Measurements from ENCODE around the gene SEMA7A. TPM values are rescaled to one million over a fixed set of nuclear protein-coding genes. Genes with fewer than 3 reads are reported as not detected.

The SEMA7A gene
- polyA plus RNA-seq, 1 of the 3 experiments (the other 2 are of a cell fraction), result 1.3 TPM

DNA sequence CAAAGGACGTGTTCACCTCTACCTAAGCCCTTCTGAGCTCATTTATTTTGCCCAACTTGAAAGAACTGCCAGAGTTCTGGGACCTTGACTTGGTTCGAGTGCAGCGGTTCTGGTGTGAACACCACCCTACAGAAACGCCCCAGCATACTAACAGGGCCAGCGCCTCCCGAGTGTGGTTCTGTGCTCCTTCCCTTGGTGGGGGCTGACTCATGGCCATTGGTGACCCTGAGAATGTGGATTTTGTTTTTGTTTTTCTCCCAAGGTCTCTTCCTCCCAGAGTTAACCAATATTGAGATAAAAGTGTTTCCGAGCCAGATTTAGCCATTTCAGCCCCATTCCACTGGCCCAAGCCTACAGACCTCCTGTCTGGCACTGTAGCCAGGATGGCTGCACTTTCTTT is 27.9 kb downstream of the SEMA7A start:
- POLR2A ChIA-PET, result no interaction called here
- H3K9ac ChIP-seq, result no peak overlapping the region
- TF ChIP-seq POLR2AphosphoS5 (IDR thresholded peaks at IDR 0.05; ENCODE audit: low read depth, low read length) (no peak), EZH2phosphoT487 (IDR thresholded peaks at IDR 0.05; ENCODE audit: borderline replicate concordance, low read depth) (no peak), MXI1 (IDR thresholded peaks at IDR 0.05; ENCODE audit: low read depth, low read length) (no peak), RFX5 (IDR thresholded peaks at IDR 0.05; ENCODE audit: low read length) (no peak), NRF1 (IDR thresholded peaks at IDR 0.05; ENCODE audit: low read depth, low read length) (no peak), MEF2A (IDR thresholded peaks at IDR 0.05; ENCODE audit: borderline replicate concordance, low read depth) (no peak), RXRA (IDR thresholded peaks at IDR 0.05; ENCODE audit: borderline replicate concordance, low read depth) (no peak), RAD21 (IDR thresholded peaks at IDR 0.05; ENCODE audit: low read length) (no peak), RCOR1 (IDR thresholded peaks at IDR 0.05; ENCODE audit: low read length) (no peak)
- TF ChIP-seq, protein P1, sequence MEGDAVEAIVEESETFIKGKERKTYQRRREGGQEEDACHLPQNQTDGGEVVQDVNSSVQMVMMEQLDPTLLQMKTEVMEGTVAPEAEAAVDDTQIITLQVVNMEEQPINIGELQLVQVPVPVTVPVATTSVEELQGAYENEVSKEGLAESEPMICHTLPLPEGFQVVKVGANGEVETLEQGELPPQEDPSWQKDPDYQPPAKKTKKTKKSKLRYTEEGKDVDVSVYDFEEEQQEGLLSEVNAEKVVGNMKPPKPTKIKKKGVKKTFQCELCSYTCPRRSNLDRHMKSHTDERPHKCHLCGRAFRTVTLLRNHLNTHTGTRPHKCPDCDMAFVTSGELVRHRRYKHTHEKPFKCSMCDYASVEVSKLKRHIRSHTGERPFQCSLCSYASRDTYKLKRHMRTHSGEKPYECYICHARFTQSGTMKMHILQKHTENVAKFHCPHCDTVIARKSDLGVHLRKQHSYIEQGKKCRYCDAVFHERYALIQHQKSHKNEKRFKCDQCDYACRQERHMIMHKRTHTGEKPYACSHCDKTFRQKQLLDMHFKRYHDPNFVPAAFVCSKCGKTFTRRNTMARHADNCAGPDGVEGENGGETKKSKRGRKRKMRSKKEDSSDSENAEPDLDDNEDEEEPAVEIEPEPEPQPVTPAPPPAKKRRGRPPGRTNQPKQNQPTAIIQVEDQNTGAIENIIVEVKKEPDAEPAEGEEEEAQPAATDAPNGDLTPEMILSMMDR (IDR thresholded peaks at IDR 0.05), result no peak
- no peaks in the 10 kb centered on the region for H3K79me2 ChIP-seq (ENCODE audit: insufficient read depth)
- H3K4me2 ChIP-seq, result no peak overlapping the region
- no peaks in the 10 kb centered on the region for H4K20me1 ChIP-seq (ENCODE audit: insufficient read depth)
- no peak overlapping the region for H3K27ac ChIP-seq (ENCODE audit: low read depth in 2 of 2, low read length in 1 of 2)
- H3K27me3 ChIP-seq (ENCODE audit: insufficient read depth), result no peaks in the 10 kb centered on the region
- H2AFZ ChIP-seq (ENCODE audit: low read depth), result no peak overlapping the region
- H3K4me1 ChIP-seq (ENCODE audit: control insufficient read depth in 1 of 2, insufficient read depth in 2 of 2, low read depth in 1 of 2, low read length in 1 of 2), result peaks cover 0 to 12% of the 10 kb centered on the region in 2 experiments; a peak in 2 of 4 replicates
- no peak for DNase-seq
- H3K4me3 ChIP-seq (ENCODE audit: low read depth in 2 of 2, low read length in 1 of 2), result no peak overlapping the region
- H3K9me2 ChIP-seq, result no peaks in the 10 kb centered on the region
- CTCF ChIA-PET, result interaction anchor here (1.2 kb wide), 2 partner anchors 31 to 33 kb away, joined by 4 to 6 read pairs; no protein-coding TSS in a partner anchor
- WGBS (ENCODE audit: low lambda C conversion rate), result 86% methylated on average over 5 of the region's 7 CpGs
- no peaks in the 10 kb centered on the region for H3K9me3 ChIP-seq
- no peaks in the 10 kb centered on the region for H3K36me3 ChIP-seq (replicated peaks in 1 of 2; ENCODE audit: control insufficient read depth in 1 of 2, insufficient read depth in 2 of 2, low read length in 1 of 2)
- peaks cover 7% of the 10 kb centered on the region for H3F3A ChIP-seq (replicated peaks; ENCODE audit: insufficient read depth)

DNA sequence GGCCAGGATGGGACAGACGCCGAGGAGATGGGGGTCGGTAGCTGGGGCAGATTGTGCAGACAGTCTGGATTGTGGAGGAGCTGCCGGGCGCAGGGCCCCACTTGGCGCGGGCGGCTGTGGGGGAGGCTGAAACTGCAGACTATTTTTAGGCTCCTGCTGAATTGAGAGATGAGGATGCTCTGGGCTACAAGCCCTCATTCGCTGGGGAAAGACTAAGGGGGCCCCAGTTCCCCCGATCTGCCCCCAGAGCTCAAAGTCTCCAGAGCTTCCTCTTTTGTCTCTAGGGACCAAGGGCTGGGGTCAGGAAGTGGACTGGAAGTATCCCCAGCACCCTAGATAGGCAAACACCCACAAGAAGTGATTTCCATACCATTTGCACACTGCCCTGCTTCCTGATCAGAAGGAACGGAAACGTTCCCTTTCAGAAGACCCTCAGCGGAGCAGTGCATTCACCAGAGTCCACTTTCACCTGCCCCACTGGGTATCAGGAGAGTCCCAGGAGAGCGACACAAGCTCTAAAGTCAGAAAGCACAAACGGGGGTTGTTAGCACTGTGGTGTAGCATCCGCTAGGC is 29.7 kb downstream of the SEMA7A start:
- no peak for TF ChIP-seq TAF1 (IDR thresholded peaks at IDR 0.05; ENCODE audit: borderline replicate concordance, low read depth, low read length)
- TF ChIP-seq TEAD4 (IDR thresholded peaks at IDR 0.05; ENCODE audit: borderline replicate concordance, insufficient read depth), result no peak
- TF ChIP-seq, protein P2, sequence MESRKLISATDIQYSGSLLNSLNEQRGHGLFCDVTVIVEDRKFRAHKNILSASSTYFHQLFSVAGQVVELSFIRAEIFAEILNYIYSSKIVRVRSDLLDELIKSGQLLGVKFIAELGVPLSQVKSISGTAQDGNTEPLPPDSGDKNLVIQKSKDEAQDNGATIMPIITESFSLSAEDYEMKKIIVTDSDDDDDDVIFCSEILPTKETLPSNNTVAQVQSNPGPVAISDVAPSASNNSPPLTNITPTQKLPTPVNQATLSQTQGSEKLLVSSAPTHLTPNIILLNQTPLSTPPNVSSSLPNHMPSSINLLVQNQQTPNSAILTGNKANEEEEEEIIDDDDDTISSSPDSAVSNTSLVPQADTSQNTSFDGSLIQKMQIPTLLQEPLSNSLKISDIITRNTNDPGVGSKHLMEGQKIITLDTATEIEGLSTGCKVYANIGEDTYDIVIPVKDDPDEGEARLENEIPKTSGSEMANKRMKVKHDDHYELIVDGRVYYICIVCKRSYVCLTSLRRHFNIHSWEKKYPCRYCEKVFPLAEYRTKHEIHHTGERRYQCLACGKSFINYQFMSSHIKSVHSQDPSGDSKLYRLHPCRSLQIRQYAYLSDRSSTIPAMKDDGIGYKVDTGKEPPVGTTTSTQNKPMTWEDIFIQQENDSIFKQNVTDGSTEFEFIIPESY (IDR thresholded peaks at IDR 0.05; ENCODE audit: borderline replicate concordance, low read depth), result no peak
- TF ChIP-seq POLR2AphosphoS5 (IDR thresholded peaks at IDR 0.05; ENCODE audit: low read depth, low read length), result no peak
- TF ChIP-seq GATA2 (CRISPR knock-in tag; IDR thresholded peaks at IDR 0.05), result no peak
- TF ChIP-seq, protein P1 (IDR thresholded peaks at IDR 0.05), result no peak
- TF ChIP-seq, protein P3, sequence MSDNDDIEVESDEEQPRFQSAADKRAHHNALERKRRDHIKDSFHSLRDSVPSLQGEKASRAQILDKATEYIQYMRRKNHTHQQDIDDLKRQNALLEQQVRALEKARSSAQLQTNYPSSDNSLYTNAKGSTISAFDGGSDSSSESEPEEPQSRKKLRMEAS (IDR thresholded peaks at IDR 0.05; ENCODE audit: low read depth), result no peak
- no peak for TF ChIP-seq FOXM1 (IDR thresholded peaks at IDR 0.05; ENCODE audit: low read depth)
- no peak for TF ChIP-seq RCOR1 (IDR thresholded peaks at IDR 0.05; ENCODE audit: low read length)
- TF ChIP-seq NFIC (IDR thresholded peaks at IDR 0.05; ENCODE audit: borderline replicate concordance), result no peak
- TF ChIP-seq FOSL2 (IDR thresholded peaks at IDR 0.05; ENCODE audit: borderline replicate concordance, low read depth), result no peak
- no peak for TF ChIP-seq EP300 (IDR thresholded peaks at IDR 0.05; ENCODE audit: borderline replicate concordance in 1 of 2, low read depth in 1 of 2, low read length in 1 of 2)
- Histone ChIP-seq H3K9me3 (no peaks in the 10 kb centered on the region), H2AFZ (ENCODE audit: low read depth) (no peak overlapping the region), H4K20me1 (ENCODE audit: insufficient read depth) (no peaks in the 10 kb centered on the region), H3K4me1 (ENCODE audit: control insufficient read depth in 1 of 2, insufficient read depth in 2 of 2, low read depth in 1 of 2, low read length in 1 of 2) (peaks cover 0 to 12% of the 10 kb centered on the region in 2 experiments; a peak in 2 of 4 replicates), H3K79me2 (ENCODE audit: insufficient read depth) (no peaks in the 10 kb centered on the region), H3K9ac (no peak overlapping the region), H3K4me3 (ENCODE audit: low read depth in 2 of 2, low read length in 1 of 2) (no peak overlapping the region), H3F3A (replicated peaks; ENCODE audit: insufficient read depth) (peaks cover 7% of the 10 kb centered on the region), H3K36me3 (replicated peaks in 1 of 2; ENCODE audit: control insufficient read depth in 1 of 2, insufficient read depth in 2 of 2, low read length in 1 of 2) (no peaks in the 10 kb centered on the region), H3K4me2 (no peak overlapping the region), H3K27ac (ENCODE audit: low read depth in 2 of 2, low read length in 1 of 2) (no peak overlapping the region), H3K9me2 (no peaks in the 10 kb centered on the region), H3K27me3 (ENCODE audit: insufficient read depth) (no peaks in the 10 kb centered on the region)
- DNase-seq, result no peak
- ChIA-PET POLR2A (no interaction called here), CTCF (interaction anchor here (0.5 to 1.3 kb wide), 3 partner anchors 11 to 35 kb away, joined by 3 to 6 read pairs (median 3); no protein-coding TSS in a partner anchor)
- WGBS (ENCODE audit: low lambda C conversion rate), result 87% methylated on average over 9 of the region's 16 CpGs
